DMS114 treated with DMSO at 0.1 percent for 48 hours (cell line): Measurements from ENCODE around the gene CHRM4.

Experiments
- DNase-seq: peaks from one replicate; lab custom pipeline; 2025; ENCODE audit not compliant: unreplicated experiment; lab: John Stamatoyannopoulos, UW

CHRM4 gene

DNA sequence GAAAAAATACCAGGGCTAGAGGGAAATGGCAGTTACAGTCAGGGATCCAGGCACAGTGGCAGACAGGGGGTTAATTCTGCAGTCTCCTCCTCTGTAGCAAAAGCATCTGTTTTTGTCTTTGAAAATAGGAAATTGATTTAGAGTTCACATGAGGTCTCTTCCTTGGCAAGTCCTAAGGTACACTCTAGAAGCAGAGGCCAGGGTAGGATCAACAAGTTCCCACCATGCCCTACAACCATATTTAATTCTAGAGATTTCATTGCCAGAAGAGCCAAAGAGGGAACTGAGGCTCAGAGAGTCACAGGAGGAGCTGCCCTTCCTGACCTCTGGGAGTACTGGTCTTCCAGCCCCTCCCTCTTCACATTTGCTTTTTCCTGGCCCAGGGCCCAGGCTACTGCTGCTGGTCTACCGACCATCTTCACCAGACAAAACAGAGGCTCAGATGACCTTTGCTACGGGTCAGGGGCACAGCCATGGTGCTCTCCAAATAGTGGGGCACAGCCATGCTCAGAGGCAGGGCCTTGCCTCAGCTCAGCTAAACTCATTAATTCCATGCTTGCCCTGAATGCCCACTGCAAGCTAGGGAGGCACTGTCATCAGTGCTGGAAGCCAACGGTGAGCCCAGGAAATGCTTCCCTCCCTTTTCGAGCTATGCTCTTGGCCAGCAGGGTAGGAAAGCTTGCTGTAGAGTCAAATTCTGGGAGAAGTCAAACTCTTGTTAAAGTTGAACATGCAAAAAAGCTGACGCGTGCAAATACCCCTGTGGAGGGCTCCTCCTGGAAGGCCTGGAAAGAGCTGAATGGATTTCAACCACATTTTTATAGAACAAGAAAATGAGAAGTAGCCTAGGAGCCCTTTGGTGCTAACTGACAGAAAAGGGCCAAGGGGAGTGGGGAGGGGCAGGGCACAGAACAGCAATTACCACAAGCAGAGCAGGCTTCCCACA, 11.7 kb upstream of the CHRM4 start:
- no peak for DNase-seq

GRCh38 chr11:46397526-46397925, 6.0 kb upstream of the CHRM4 start:
- no peak for DNase-seq

DNA sequence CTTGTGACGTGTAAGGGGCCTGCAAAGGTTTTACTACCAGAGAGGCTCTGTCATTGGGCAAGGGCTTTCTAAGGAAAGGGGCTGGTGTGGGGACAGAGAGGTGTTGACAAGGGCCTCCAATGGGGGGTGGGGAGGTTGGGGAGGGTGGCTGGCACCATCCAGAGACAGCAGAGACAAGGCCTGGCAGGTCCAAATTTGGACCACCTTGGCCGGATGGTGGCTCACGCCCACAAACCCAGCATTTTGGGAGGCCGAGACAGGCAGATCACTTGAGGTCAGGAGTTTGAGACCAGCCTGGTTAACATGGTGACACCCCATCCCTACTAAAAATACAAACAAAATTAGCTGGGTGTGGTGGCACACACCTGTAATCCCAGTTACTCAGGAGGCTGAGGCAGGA, 2.2 kb upstream of the CHRM4 start:
- no peak for DNase-seq

- no peak for DNase-seq
Measured at GRCh38 chr11:46393231-46393616, 1.6 kb upstream of the CHRM4 start.

GRCh38 chr11:46392421-46393230, 1.1 kb upstream of the CHRM4 start:
- DNase-seq: peak; percentile 13

DNA sequence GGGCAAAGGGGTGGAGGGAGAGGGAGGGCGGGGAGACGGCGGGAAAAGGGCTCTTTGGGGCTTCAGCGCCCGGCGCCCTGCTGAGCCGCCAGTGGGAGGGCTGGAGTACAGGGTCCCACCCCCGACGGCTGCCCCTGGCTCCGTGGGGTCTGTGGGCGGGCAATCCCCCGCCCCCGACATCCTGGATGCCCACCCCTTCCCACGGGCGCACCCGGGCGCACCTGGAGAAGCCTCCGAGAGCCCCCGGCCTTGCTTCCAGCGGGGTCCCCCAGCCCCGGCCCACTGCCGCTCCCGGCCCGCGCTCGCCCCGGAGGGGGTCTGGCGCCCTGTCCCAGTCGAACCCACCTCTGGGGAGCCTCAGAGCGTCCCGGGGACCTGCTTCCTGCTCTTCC, 394 bp downstream of the CHRM4 start:
- DNase-seq: no peak

- DNase-seq: no peak
Measured at GRCh38 chr11:46390331-46391171, 1.0 kb downstream of the CHRM4 start.

GRCh38 chr11:46389450-46390330, 1.9 kb downstream of the CHRM4 start:
- DNase-seq: peak; percentile 74

- no peak for DNase-seq
Measured at GRCh38 chr11:46388619-46389449, 2.7 kb downstream of the CHRM4 start.

- DNase-seq: no peak
Measured at GRCh38 chr11:46387919-46388618, 3.5 kb downstream of the CHRM4 start.

DNA sequence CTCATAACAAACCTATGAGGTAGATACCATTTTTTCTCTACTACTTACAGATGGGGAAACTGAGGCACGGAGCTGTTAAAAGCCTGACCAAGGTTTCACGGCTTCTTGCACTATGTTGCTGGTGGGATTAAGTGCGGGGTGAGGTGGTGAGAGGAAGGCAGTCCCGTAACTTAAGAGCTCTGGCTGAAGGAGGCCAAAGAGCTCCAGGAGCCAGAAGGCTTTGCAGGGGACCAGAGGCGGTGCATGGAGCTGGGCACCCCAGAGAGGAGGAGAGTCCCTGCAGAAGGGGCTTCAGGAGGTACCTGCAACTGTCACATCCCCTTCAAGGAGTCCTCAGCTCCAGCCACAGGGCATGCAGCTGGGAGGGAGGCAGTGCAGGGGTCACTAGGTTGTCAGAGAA, 4.1 kb downstream of the CHRM4 start:
- DNase-seq: no peak

DNA sequence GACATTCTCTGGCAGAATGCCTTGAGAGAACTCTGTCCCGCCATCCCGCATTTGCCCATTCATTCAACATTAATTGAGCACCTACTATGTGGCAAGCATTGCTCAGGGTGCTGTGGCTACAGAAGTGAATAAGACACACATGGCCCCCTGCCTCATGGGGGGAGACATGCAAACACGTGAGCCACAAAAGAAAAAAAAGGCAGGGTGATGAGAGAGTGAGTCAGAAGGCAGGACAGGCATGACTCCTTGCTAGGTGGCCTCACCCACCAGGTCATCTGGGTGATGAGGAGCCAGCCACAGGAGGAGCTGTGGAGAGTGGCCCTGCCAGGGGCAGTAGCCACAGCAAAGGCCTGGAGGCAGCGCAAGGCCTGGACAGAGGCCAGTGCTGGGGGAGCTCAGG, 4.9 kb downstream of the CHRM4 start:
- DNase-seq: no peak

DNA sequence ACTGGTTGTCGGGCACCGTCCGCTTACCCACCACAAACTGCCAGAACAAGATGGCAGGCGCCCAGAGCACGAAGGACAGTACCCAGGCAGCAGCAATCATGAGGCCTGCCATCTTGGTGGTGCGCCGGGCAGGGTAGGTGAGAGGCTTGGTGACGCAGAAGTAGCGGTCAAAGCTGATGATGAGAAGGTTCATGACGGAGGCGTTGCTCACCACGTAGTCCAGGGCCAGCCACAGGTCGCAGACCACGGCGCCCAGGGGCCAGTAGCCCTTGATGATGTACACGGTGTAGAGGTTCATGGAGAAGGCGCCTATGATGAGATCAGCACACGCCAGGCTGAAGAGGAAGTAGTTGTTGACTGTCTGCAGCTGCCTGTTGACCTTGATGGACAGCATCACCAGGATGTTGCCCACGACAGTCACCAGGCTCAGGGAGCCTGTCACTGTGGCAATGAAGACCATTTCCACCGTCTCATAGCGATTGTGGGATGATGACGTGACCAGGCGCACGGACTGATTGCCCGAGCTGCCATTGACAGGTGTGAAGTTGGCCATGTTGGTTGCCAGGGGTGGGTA, 5.5 kb downstream of the CHRM4 start:
- no peak for DNase-seq

DNA sequence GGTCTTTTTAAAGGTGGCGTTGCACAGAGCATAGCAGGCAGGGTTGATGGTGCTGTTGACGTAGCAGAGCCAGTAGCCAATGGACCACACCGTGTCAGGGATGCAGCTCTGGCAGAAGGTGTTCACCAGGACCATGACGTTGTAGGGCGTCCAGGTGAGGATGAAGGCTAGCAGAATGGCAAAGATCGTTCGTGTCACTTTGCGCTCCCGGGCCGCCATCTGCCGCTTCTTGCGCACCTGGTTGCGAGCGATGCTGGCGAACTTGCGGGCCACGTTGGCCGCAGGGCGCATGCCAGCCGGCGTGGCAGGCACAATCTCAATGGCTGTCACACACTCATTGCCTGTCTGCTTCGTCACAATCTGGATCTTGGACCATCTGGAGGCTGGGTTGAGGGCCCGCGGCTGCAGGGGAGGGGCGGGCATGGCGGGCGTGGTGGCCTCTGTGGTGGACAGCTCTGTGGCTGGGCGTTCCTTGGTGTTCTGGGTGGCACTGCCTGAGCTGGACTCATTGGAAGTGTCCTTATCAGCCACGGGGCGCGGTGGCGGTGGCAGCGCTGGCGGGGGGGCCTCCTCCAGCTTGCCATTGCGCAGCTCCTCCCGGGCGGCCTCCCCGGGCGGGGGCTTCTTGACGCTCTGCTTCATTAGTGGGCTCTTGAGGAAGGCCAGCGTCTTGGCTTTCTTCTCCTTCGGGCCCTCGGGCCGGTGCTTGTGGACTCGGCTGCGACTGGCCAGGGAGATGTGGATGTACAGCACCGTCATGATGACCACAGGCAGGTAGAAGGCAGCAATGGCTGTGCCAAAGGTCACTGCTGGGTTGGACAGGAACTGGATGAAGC, 6.2 kb downstream of the CHRM4 start:
- DNase-seq: no peak

DNA sequence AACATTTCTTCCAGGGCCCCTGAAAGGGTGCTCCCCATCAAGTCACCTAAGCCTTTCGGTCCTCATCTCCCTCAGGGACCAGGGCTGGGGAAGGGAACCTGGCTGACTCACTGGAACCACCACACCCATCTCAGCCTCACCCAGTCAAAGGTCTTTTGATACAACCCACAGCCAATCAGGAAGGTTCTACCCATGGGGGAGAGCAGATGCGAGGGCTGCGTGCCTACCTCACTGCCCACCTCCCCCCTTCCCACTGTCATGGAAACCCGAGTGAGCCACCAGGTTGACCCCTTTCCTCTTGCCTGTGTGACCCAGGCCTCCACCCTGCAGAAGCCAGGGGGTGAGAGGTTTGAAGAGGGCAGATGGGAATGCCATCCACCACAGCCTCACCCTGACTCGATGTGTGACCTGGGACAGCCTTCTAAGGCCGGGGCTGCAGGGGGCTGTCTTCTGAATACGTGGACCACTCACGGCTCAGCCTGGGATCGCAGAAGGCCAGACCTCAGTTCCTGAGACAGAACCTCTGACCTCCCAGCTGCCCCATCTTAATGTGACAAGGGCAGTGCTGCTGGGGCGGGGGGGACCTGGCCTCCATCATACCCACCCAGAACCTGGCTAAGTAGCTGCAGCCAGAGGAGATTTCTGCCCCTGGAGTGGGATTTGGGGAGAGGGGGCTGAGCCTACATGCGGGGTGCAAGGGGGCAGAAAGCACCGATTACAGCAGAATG, 7.4 kb downstream of the CHRM4 start:
- DNase-seq: no peak

DNA sequence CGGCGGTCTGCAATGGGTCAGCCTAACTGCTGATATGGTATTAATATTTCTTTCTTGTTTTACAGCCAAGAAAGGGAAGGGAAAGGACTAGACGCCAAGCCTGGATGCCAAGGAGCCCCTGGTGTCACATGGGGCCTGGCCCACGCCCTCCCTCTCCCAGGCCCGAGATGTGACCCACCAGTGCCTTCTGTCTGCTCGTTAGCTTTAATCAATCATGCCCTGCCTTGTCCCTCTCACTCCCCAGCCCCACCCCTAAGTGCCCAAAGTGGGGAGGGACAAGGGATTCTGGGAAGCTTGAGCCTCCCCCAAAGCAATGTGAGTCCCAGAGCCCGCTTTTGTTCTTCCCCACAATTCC, 8.2 kb downstream of the CHRM4 start:
- DNase-seq: no peak
